ENCODE data around the gene EPS8. TPM values are rescaled to one million over a fixed set of nuclear protein-coding genes. Genes with fewer than 3 reads are reported as not detected.

Gene EPS8
- total RNA-seq, 2 donors from 2014 or later, result 6.7 to 8.1 TPM

GRCh38 chr12:15629761-15630160 is 159.4 kb downstream of the EPS8 start:
- H3K9ac ChIP-seq (ENCODE audit: extremely low read depth, low read length, poor library complexity, severe bottlenecking), result no peak overlapping the region

GRCh38 chr12:15629108-15629507 is 160.1 kb downstream of the EPS8 start:
- Mint-ChIP-seq H3K9me3 (no peaks in the 10 kb centered on the region), H3K36me3 (ENCODE audit: low read depth) (no peaks in the 10 kb centered on the region), H3K27me3 (ENCODE audit: insufficient read depth) (no peaks in the 10 kb centered on the region), H3K4me1 (peaks cover 26% of the 10 kb centered on the region), H3K27ac (peak overlapping the region; percentile 59), H3K4me3 (no peak overlapping the region)
- DNase-seq, result peak; percentile 57
- no peak overlapping the region for H3K9ac ChIP-seq (ENCODE audit: extremely low read depth, low read length, poor library complexity, severe bottlenecking)
- WGBS, 2 experiments (ENCODE audit: insufficient coverage in 1 of 2, insufficient read length in 1 of 2), result 27 to 52% methylated on average over 2 to 5 of the region's 5 CpGs
- no peaks in the 10 kb centered on the region for H3K36me3 ChIP-seq (ENCODE audit: control insufficient read depth, insufficient read depth, low read length)
- no peaks in the 10 kb centered on the region for H3K27me3 ChIP-seq (ENCODE audit: control insufficient read depth, insufficient read depth, low read length, poor library complexity, severe bottlenecking)
- peaks cover 4% of the 10 kb centered on the region for H3K4me1 ChIP-seq (ENCODE audit: control insufficient read depth, insufficient read depth, low read length)
- H3K27ac ChIP-seq (ENCODE audit: low read depth, low read length), result peak overlapping the region; percentile 93
- no peak overlapping the region for H3K4me3 ChIP-seq (ENCODE audit: low read length)
- TF ChIP-seq CTCF (conservative IDR thresholded peaks at IDR 0.05), result no peak
- no peaks in the 10 kb centered on the region for H3K9me3 ChIP-seq (ENCODE audit: control insufficient read depth, low read length)

More at GRCh38 chr12:15629761-15630160, 159.4 kb downstream of the EPS8 start:
- no peaks in the 10 kb centered on the region for H3K27me3 ChIP-seq (ENCODE audit: control insufficient read depth, insufficient read depth, low read length, poor library complexity, severe bottlenecking)
- no peaks in the 10 kb centered on the region for H3K9me3 ChIP-seq (ENCODE audit: control insufficient read depth, low read length)
- DNase-seq, result no peak
- Mint-ChIP-seq H3K4me3 (no peak overlapping the region), H3K27me3 (ENCODE audit: insufficient read depth) (no peaks in the 10 kb centered on the region), H3K36me3 (ENCODE audit: low read depth) (no peaks in the 10 kb centered on the region), H3K27ac (no peak overlapping the region), H3K4me1 (peaks cover 28% of the 10 kb centered on the region), H3K9me3 (no peaks in the 10 kb centered on the region)
- H3K4me1 ChIP-seq (ENCODE audit: control insufficient read depth, insufficient read depth, low read length), result peaks cover 8% of the 10 kb centered on the region
- H3K4me3 ChIP-seq (ENCODE audit: low read length), result no peak overlapping the region
- 100% methylated on average over 1 of the region's 3 CpGs; no CpG with 5 or more reads in 1 of the 2 experiments for WGBS, 2 experiments (ENCODE audit: insufficient coverage in 1 of 2, insufficient read length in 1 of 2)
- peak overlapping the region; percentile 93 for H3K27ac ChIP-seq (ENCODE audit: low read depth, low read length)
- H3K36me3 ChIP-seq (ENCODE audit: control insufficient read depth, insufficient read depth, low read length), result no peaks in the 10 kb centered on the region
- no peak for TF ChIP-seq CTCF (conservative IDR thresholded peaks at IDR 0.05)

DNA sequence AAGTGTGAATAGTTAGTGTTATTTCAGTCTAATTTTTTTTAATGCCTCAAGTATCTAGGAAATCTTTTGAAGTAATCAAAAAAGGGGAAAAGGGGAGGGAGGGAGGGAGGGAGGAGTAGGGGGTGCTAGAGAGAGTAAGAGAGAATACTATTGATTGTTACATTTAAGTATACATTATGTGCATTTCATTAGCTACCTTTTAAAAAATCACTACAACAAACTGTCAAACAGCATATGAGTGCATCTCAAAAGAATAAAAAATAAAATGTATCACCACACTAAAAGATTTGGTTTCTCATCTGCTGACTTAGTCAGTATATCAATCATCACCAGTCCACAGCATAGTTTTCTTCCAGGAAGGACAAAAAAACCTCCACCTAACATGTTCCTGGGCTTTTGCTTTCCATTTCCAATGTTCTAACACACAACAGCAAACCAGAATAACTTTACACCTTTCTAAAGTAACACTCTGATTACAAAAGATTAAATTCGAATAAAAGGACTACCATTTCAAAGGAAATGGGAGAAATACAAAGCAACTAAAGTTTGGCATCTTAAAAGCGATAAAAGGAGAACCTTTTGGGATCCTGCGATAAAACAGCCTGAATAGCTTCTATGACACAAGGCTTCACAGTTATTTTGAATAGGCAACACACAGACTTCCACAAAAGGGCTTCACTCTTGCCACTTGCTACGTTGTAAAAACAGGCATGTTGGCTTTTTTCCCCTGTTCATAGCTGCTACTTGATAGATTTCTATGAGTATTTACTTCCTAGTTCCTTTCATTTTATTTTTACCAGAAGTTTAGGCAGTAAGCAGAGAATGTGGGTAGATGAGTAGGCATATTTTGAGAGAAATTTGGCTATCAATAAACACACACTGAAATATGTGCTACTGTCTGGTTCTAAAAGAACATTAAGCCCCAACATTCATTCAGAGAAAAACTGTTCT is 160.9 kb downstream of the EPS8 start:
- H3K27ac ChIP-seq (ENCODE audit: low read depth, low read length), result peak overlapping the region; percentile 93
- Mint-ChIP-seq H3K9me3 (no peaks in the 10 kb centered on the region), H3K27ac (no peak overlapping the region), H3K27me3 (ENCODE audit: insufficient read depth) (no peaks in the 10 kb centered on the region), H3K36me3 (ENCODE audit: low read depth) (no peaks in the 10 kb centered on the region), H3K4me1 (peaks cover 20% of the 10 kb centered on the region), H3K4me3 (no peak overlapping the region)
- H3K27me3 ChIP-seq (ENCODE audit: control insufficient read depth, insufficient read depth, low read length, poor library complexity, severe bottlenecking), result no peaks in the 10 kb centered on the region
- DNase-seq, result no peak
- no peaks in the 10 kb centered on the region for H3K36me3 ChIP-seq (ENCODE audit: control insufficient read depth, insufficient read depth, low read length)
- no peaks in the 10 kb centered on the region for H3K9me3 ChIP-seq (ENCODE audit: control insufficient read depth, low read length)
- no peak for TF ChIP-seq CTCF (conservative IDR thresholded peaks at IDR 0.05)
- WGBS, 2 experiments (ENCODE audit: insufficient coverage in 1 of 2, insufficient read length in 1 of 2), result 59 to 68% methylated on average over 3 to 4 of the region's 4 CpGs
- peaks cover 4% of the 10 kb centered on the region for H3K4me1 ChIP-seq (ENCODE audit: control insufficient read depth, insufficient read depth, low read length)
- H3K9ac ChIP-seq (ENCODE audit: extremely low read depth, low read length, poor library complexity, severe bottlenecking), result no peak overlapping the region
- no peak overlapping the region for H3K4me3 ChIP-seq (ENCODE audit: low read length)

Measured in endodermal cell (in vitro differentiated cells).